Astrocyte of the spinal cord (primary cell): Measurements from ENCODE around the gene NOS1AP.

Experiments used
- DNase-seq: peaks from one replicate; pipeline ENCODE4 v3.0.0; 2011; ENCODE audit warnings: low read depth, low spot score
- H3K4me3 ChIP-seq: 2 replicates; pipeline ENCODE4 v1.5.1; 2011; ENCODE audit warnings: low read depth, mild to moderate bottlenecking, low read length, moderate library complexity
- in situ Hi-C: cut with HindIII; loops from 2 replicates; pipeline ENCODE4 v1.10.0; 2017; ENCODE audit warnings: low sequenced_read_pairs
- TF ChIP-seq, protein P1 (sequence below): IDR thresholded peaks from 2 replicates; pipeline ENCODE4 v1.5.1; 2012; ENCODE audit warnings: low read depth, mild to moderate bottlenecking, low read length, inconsistent platforms

NOS1AP gene

DNA sequence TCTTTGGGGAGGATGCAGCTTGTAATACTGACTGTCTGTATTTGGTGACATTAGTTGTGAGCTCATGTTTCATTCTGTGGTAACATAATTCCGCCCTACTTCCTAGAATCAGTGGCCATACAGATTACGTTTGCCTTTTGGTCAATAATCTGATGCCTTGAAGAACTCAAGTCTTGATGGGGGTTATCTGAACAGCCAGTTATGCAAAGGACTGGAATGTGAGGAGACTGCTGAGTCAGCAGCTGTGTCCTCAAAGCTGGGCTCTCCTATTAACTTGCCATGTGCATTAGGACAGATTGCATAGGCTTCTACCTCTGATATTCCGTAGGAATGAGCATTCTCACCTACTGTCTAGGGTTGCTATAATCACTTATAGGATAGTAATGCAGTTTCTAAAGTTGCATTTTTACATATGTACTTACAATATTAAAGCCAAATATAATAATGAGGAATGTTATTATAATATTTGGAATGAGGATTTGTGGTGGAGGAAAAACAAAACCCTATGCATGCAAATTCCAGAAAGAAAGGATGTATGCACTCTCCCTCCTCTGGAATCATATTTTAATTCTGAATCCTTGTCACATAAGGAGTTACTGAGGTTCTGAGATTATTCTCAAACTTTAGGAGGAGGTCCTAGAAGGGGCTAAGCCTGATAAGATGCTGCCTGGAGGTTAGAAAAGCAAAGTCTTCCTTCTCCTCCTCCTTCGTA lies 116.0 kb downstream of the NOS1AP start:
- in situ Hi-C loops: no loop called here
- TF ChIP-seq, protein P1, sequence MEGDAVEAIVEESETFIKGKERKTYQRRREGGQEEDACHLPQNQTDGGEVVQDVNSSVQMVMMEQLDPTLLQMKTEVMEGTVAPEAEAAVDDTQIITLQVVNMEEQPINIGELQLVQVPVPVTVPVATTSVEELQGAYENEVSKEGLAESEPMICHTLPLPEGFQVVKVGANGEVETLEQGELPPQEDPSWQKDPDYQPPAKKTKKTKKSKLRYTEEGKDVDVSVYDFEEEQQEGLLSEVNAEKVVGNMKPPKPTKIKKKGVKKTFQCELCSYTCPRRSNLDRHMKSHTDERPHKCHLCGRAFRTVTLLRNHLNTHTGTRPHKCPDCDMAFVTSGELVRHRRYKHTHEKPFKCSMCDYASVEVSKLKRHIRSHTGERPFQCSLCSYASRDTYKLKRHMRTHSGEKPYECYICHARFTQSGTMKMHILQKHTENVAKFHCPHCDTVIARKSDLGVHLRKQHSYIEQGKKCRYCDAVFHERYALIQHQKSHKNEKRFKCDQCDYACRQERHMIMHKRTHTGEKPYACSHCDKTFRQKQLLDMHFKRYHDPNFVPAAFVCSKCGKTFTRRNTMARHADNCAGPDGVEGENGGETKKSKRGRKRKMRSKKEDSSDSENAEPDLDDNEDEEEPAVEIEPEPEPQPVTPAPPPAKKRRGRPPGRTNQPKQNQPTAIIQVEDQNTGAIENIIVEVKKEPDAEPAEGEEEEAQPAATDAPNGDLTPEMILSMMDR: no peak
- DNase-seq: peak; percentile 14
- H3K4me3 ChIP-seq: no peak overlapping the region

DNA sequence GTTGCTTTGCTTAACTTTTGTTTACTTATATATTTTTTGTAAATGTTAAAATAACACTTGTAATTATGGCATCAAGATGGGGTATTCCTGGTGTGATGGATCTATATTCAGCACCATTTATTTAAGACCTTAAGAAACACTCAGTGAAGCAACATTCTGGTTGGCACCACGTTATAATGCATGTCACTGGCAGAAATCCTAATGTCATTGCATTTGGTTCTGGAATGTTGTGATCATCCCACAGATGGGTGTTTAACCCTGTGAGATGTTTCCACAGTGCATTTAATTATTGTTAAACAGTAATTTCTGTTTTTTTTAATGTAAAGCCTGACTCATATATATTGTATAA lies 116.5 kb downstream of the NOS1AP start:
- in situ Hi-C loops: no loop called here
- TF ChIP-seq, protein P1: no peak
- DNase-seq: no peak
- H3K4me3 ChIP-seq: no peak overlapping the region

DNA sequence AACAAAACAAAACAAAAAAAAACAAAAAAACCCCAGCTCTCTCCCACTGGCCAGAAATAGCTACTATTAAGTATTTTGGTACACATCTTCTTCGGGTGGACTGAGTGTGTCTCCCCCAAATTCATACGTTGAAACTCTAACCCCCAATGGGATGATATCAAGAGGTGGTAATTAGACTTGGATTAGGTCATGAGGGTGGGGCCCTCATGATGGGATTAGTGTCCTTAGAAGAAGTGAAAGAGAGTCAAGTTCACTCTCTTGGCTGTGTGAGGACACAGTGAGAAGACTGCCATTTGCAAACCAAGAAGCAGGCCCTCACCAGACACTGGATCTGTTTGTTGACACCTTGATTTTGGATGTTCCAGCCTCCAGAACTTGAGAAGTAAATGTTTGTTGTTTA lies 116.9 kb downstream of the NOS1AP start:
- TF ChIP-seq, protein P1: no peak
- in situ Hi-C loops: no loop called here
- no peak for DNase-seq
- no peak overlapping the region for H3K4me3 ChIP-seq

DNA sequence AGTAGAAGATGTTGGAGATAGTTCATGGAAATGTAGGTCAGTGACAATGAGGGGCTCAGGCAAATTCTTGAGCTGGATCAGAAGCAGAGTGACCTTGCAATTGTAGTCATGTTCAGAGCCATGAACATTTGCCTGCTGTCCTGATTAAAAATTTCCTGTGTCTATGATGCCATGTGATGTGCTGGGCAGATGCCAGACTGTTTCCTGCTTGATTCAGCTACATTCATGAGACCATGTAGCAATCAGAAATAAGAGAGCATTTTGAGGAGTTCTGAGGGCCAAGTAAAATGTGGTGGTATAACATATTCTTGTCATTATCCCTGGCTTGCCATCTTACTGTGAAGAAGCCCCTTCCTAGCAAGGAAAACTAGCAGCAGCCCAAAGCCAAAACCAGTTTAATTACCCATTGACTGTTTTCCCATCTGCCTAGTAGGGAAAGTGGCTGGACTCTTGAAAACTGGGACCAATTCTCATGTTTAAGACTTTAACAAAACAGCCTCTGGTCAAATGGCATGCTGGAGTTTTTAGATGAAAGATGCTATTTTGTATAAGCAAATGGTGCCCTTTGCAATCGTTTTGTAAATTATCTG lies 118.3 kb downstream of the NOS1AP start:
- in situ Hi-C loops: no loop called here
- TF ChIP-seq, protein P1: no peak
- H3K4me3 ChIP-seq: no peak overlapping the region
- DNase-seq: no peak

DNA sequence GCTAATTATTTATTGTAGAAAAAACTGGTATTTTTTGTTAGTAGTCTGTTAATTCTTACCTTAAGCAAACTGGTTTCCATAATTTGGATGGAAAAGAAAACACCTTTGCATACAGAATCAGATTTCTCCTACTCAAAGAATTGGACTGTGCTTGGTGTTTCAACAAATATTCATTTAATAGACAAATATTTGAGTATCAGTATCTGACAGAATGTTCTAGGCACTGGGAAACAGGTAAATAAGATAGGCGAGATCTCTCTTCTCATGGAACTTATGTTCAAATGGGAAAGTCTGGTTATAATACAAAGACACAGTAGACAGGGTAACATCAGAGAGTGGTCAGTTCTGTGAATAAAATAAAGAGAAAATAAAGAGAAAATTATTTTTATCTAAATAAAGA lies 119.9 kb downstream of the NOS1AP start:
- TF ChIP-seq, protein P1: no peak
- no peak overlapping the region for H3K4me3 ChIP-seq
- in situ Hi-C loops: no loop called here
- DNase-seq: no peak

- no peak for DNase-seq
- TF ChIP-seq, protein P1: no peak
- H3K4me3 ChIP-seq: no peak overlapping the region
- in situ Hi-C loops: no loop called here
Observed at GRCh38 chr1:162191396-162192305, 122.2 kb downstream of the NOS1AP start.
